GM23338 (cell line): Measurements from ENCODE around the gene IFNLR1. TPM values are rescaled to one million over a fixed set of nuclear protein-coding genes. Genes with fewer than 3 reads are reported as not detected.

Experiments used
- ATAC-seq: fragments of 200-7000 bp; cut with Tn5 transposase; 3 replicates; pipeline ENCODE4 v1.9.1; 2020
- DNase-seq: peaks from one replicate; pipeline ENCODE4 v3.0.0-alpha.2; 2015; ENCODE audit warnings: low spot score
- H2AFZ ChIP-seq: fragments of 200-600 bp; sonication (generic); 2 replicates; pipeline ENCODE4 v1.8.0; 2016; ENCODE audit warnings: antibody characterized with exemption, mild to moderate bottlenecking, moderate library complexity
- H3F3A ChIP-seq: fragments of 200-600 bp; sonication (generic); replicated peaks from 2 replicates; pipeline ENCODE4 v1.8.0; 2017; ENCODE audit warnings: antibody characterized with exemption, mixed run types, low read depth
- H3K27ac ChIP-seq: fragments of 200-600 bp; sonication (generic); 2 replicates; pipeline ENCODE4 v1.6.1; 2016; ENCODE audit warnings: low read depth
- H3K27me3 ChIP-seq: fragments of 200-600 bp; sonication (generic); 2 replicates; pipeline ENCODE4 v1.8.0; 2016; ENCODE audit warnings: mild to moderate bottlenecking, mixed run types, moderate library complexity; ENCODE audit not compliant: insufficient read depth
- H3K36me3 ChIP-seq: fragments of 200-600 bp; sonication (generic); 2 replicates; pipeline ENCODE4 v1.8.0; 2016; ENCODE audit warnings: mild to moderate bottlenecking; ENCODE audit not compliant: insufficient read depth
- H3K4me1 ChIP-seq: fragments of 200-600 bp; sonication (generic); 2 replicates; pipeline ENCODE4 v1.8.0; 2016; ENCODE audit warnings: mild to moderate bottlenecking, moderate library complexity; ENCODE audit not compliant: insufficient read depth
- H3K4me2 ChIP-seq: fragments of 200-600 bp; sonication (generic); 2 replicates; pipeline ENCODE4 v1.7.1; 2017; ENCODE audit warnings: mixed run types
- H3K4me3 ChIP-seq: fragments of 200-600 bp; sonication (generic); 2 replicates; pipeline ENCODE4 v1.6.1; 2016; ENCODE audit warnings: mixed run types
- H3K79me2 ChIP-seq: fragments of 200-600 bp; sonication (generic); replicated peaks from 2 replicates; pipeline ENCODE4 v1.8.0; 2017; ENCODE audit warnings: mild to moderate bottlenecking; ENCODE audit not compliant: insufficient read depth
- H3K9me2 ChIP-seq: fragments of 200-600 bp; sonication (generic); 2 replicates; pipeline ENCODE4 v1.8.0; 2017; ENCODE audit not compliant: insufficient read depth
- H4K20me1 ChIP-seq: fragments of 200-600 bp; sonication (generic); replicated peaks from 2 replicates; pipeline ENCODE4 v1.8.0; 2017; ENCODE audit warnings: mild to moderate bottlenecking; ENCODE audit not compliant: insufficient read depth
- H3K27ac Mint-ChIP-seq: 2 replicates; pipeline ENCODE4 v1.8.0; 2020; ENCODE audit warnings: inconsistent platforms, mild to moderate bottlenecking, moderate library complexity, mixed read lengths
- H3K27me3 Mint-ChIP-seq: 3 replicates; pipeline ENCODE4 v1.8.0; 2022; ENCODE audit warnings: low read depth, mild to moderate bottlenecking, moderate library complexity, mixed read lengths, inconsistent platforms; ENCODE audit not compliant: insufficient read depth, poor library complexity
- H3K36me3 Mint-ChIP-seq: 3 replicates; pipeline ENCODE4 v1.8.0; 2021; ENCODE audit warnings: low read depth, mild to moderate bottlenecking, inconsistent platforms, moderate library complexity, mixed read lengths
- H3K4me1 Mint-ChIP-seq: 3 replicates; pipeline ENCODE4 v1.8.0; 2020; ENCODE audit warnings: mild to moderate bottlenecking, inconsistent platforms, mixed read lengths
- H3K4me3 Mint-ChIP-seq: 3 replicates; pipeline ENCODE4 v1.8.0; 2021; ENCODE audit warnings: moderate library complexity, mild to moderate bottlenecking, inconsistent platforms, mixed read lengths
- H3K9me3 Mint-ChIP-seq: 3 replicates; pipeline ENCODE4 v1.8.0; 2020; ENCODE audit warnings: moderate library complexity, mild to moderate bottlenecking, inconsistent platforms, mixed read lengths
- EZH2 ChIP-seq: fragments of 200-600 bp; sonication (generic); IDR thresholded peaks from one replicate; pipeline ENCODE4 v1.8.0; 2017; ENCODE audit warnings: antibody characterized with exemption, mild to moderate bottlenecking, low read depth; ENCODE audit not compliant: unreplicated experiment
- NANOG ChIP-seq: IDR thresholded peaks from 2 replicates; pipeline ENCODE4 v1.6.1; 2016; ENCODE audit warnings: antibody characterized with exemption, borderline replicate concordance
- POLR2AphosphoS5 ChIP-seq: IDR thresholded peaks from 2 replicates; pipeline ENCODE4 v1.6.1; 2016; ENCODE audit warnings: antibody characterized with exemption, low read depth
- ZNF331 ChIP-seq: fragments of 250-450 bp; sonication (Bioruptor Pico); IDR thresholded peaks from 2 replicates; pipeline ENCODE4 v1.5.0; 2020; ENCODE audit warnings: low read depth, mild to moderate bottlenecking, moderate library complexity
- ZNF462 ChIP-seq: fragments of 250-450 bp; sonication (Bioruptor Pico); IDR thresholded peaks from 2 replicates; pipeline ENCODE4 v1.5.0; 2020; ENCODE audit warnings: mild to moderate bottlenecking, moderate library complexity
- polyA plus RNA-seq: library from polyadenylated mRNA; unstranded; fragments of >200 nt; fragmentation: Nextera tagmentation; extraction: Ambion mirVana; gene quantifications from 2 replicates; pipeline ENCODE4 v1.2.1, GENCODE V29; 2016
- total RNA-seq: library from RNA; depleted of rRNA; stranded (reverse); fragments of >200 nt; shearing (Covaris generic); gene quantifications from 2 replicates; pipeline ENCODE4 v1.2.3, GENCODE V29; 2014
- TF ChIP-seq, protein P1 (sequence below): IDR thresholded peaks from one replicate; pipeline ENCODE4 v1.6.1; 2018; ENCODE audit warnings: antibody characterized with exemption; ENCODE audit not compliant: unreplicated experiment
- TF ChIP-seq, protein P2 (sequence below), 2 experiments: fragments of 200-600 bp in 1 of 2; sonication (generic) in 1 of 2; conservative IDR thresholded peaks; 2 replicates each; pipeline versions ENCODE4 v1.5.1 to v1.6.1; 2016 to 2017; ENCODE audit warnings: antibody characterized with exemption in 2 of 2, low read depth in 2 of 2, mild to moderate bottlenecking in 2 of 2, moderate library complexity in 1 of 2

Gene IFNLR1
- total and polyA plus RNA-seq, 2 experiments from 2014 or later = 4.2 to 6.2 TPM

DNA sequence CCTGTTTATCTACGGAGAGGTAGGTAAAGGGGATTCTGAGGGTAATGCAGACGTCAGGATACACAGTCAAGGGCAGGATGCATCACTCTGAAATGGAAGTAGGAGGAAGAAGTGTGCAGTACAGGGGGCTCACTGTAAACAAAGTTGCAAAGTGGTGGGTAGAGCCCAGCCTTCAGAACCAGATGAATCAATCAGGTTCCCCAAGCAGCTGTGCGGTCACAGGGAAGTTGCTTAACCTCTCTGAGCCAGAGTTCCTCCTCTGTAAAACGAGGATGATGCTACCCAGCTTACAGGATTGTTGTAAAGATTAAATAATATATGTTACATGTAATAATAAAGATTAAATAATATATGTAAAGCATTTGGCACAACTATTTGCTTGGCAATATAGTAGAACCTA is 61.6 kb downstream of the IFNLR1 start:
- Histone ChIP-seq H2AFZ (no peak overlapping the region), H3K79me2 (no peaks in the 10 kb centered on the region), H3K9me2 (no peaks in the 10 kb centered on the region), H3K4me2 (no peak overlapping the region), H3K36me3 (no peaks in the 10 kb centered on the region), H4K20me1 (no peaks in the 10 kb centered on the region), H3F3A (no peaks in the 10 kb centered on the region), H3K4me3 (no peak overlapping the region), H3K4me1 (no peaks in the 10 kb centered on the region), H3K27me3 (no peaks in the 10 kb centered on the region), H3K27ac (no peak overlapping the region)
- peaks cover 4% of the 10 kb centered on the region; the same call in 1 of the 3 replicates for H3K36me3 Mint-ChIP-seq
- TF ChIP-seq NANOG = no peak
- TF ChIP-seq POLR2AphosphoS5 = no peak
- TF ChIP-seq, protein P1, sequence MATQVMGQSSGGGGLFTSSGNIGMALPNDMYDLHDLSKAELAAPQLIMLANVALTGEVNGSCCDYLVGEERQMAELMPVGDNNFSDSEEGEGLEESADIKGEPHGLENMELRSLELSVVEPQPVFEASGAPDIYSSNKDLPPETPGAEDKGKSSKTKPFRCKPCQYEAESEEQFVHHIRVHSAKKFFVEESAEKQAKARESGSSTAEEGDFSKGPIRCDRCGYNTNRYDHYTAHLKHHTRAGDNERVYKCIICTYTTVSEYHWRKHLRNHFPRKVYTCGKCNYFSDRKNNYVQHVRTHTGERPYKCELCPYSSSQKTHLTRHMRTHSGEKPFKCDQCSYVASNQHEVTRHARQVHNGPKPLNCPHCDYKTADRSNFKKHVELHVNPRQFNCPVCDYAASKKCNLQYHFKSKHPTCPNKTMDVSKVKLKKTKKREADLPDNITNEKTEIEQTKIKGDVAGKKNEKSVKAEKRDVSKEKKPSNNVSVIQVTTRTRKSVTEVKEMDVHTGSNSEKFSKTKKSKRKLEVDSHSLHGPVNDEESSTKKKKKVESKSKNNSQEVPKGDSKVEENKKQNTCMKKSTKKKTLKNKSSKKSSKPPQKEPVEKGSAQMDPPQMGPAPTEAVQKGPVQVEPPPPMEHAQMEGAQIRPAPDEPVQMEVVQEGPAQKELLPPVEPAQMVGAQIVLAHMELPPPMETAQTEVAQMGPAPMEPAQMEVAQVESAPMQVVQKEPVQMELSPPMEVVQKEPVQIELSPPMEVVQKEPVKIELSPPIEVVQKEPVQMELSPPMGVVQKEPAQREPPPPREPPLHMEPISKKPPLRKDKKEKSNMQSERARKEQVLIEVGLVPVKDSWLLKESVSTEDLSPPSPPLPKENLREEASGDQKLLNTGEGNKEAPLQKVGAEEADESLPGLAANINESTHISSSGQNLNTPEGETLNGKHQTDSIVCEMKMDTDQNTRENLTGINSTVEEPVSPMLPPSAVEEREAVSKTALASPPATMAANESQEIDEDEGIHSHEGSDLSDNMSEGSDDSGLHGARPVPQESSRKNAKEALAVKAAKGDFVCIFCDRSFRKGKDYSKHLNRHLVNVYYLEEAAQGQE = no peak
- no peak for TF ChIP-seq ZNF331
- TF ChIP-seq, protein P2, sequence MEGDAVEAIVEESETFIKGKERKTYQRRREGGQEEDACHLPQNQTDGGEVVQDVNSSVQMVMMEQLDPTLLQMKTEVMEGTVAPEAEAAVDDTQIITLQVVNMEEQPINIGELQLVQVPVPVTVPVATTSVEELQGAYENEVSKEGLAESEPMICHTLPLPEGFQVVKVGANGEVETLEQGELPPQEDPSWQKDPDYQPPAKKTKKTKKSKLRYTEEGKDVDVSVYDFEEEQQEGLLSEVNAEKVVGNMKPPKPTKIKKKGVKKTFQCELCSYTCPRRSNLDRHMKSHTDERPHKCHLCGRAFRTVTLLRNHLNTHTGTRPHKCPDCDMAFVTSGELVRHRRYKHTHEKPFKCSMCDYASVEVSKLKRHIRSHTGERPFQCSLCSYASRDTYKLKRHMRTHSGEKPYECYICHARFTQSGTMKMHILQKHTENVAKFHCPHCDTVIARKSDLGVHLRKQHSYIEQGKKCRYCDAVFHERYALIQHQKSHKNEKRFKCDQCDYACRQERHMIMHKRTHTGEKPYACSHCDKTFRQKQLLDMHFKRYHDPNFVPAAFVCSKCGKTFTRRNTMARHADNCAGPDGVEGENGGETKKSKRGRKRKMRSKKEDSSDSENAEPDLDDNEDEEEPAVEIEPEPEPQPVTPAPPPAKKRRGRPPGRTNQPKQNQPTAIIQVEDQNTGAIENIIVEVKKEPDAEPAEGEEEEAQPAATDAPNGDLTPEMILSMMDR (conservative IDR thresholded peaks at IDR 0.05; ENCODE audit: low read depth in 2 of 2) = no peak
- no peak for ATAC-seq
- no peak overlapping the region for H3K4me3 Mint-ChIP-seq
- H3K27me3 Mint-ChIP-seq = peaks cover 5% of the 10 kb centered on the region
- DNase-seq = no peak
- H3K4me1 Mint-ChIP-seq = peaks cover 10% of the 10 kb centered on the region
- H3K9me3 Mint-ChIP-seq = peaks cover 8% of the 10 kb centered on the region; the same call in 2 of the 3 replicates
- H3K27ac Mint-ChIP-seq = no peak overlapping the region

GRCh38 chr1:24124980-24125379 is 62.1 kb downstream of the IFNLR1 start:
- Mint-ChIP-seq H3K27me3 (peaks cover 5% of the 10 kb centered on the region), H3K4me3 (no peak overlapping the region), H3K36me3 (peaks cover 2% of the 10 kb centered on the region; the same call in 1 of the 3 replicates), H3K4me1 (peaks cover 10% of the 10 kb centered on the region), H3K9me3 (peaks cover 3% of the 10 kb centered on the region; the same call in 2 of the 3 replicates), H3K27ac (no peak overlapping the region)
- H2AFZ ChIP-seq = no peak overlapping the region
- H3K27me3 ChIP-seq = no peaks in the 10 kb centered on the region
- no peaks in the 10 kb centered on the region for H3F3A ChIP-seq
- H3K4me1 ChIP-seq = no peaks in the 10 kb centered on the region
- no peaks in the 10 kb centered on the region for H3K9me2 ChIP-seq
- H4K20me1 ChIP-seq = no peaks in the 10 kb centered on the region
- no peak overlapping the region for H3K4me3 ChIP-seq
- DNase-seq (no peak), ATAC-seq (no peak)
- no peaks in the 10 kb centered on the region for H3K36me3 ChIP-seq
- no peak overlapping the region for H3K4me2 ChIP-seq
- no peak overlapping the region for H3K27ac ChIP-seq
- H3K79me2 ChIP-seq = no peaks in the 10 kb centered on the region
- TF ChIP-seq ZNF462 = no peak
- TF ChIP-seq, protein P2 (conservative IDR thresholded peaks at IDR 0.05; ENCODE audit: low read depth in 2 of 2) = no peak
- no peak for TF ChIP-seq ZNF331
- no peak for TF ChIP-seq EZH2
